ENCODE data around the gene E2F7.

E2F7 gene

GRCh38 chr12:77031745-77032144 lies 33.6 kb downstream of the E2F7 start:
- Histone ChIP-seq H3K27ac (ENCODE audit: low read length) (no peak overlapping the region), H3K4me1 (ENCODE audit: insufficient read depth, low read length) (no peaks in the 10 kb centered on the region), H3K27me3 (ENCODE audit: insufficient read depth, low read length, poor library complexity) (no peaks in the 10 kb centered on the region), H4K20me1 (ENCODE audit: insufficient read depth, low read length) (peaks cover 7% of the 10 kb centered on the region), H3K4me2 (ENCODE audit: insufficient read depth, low read length) (no peak overlapping the region), H3K9me3 (ENCODE audit: insufficient read depth, low read length, severe bottlenecking) (no peaks in the 10 kb centered on the region), H2AFZ (ENCODE audit: low read depth, low read length) (no peak overlapping the region), H3K36me3 (ENCODE audit: insufficient read depth, low read length) (peaks cover 97% of the 10 kb centered on the region), H3K4me3 (ENCODE audit: low read depth in 1 of 2, low read length in 2 of 2) (no peak overlapping the region), H3K9ac (ENCODE audit: low read depth, low read length) (no peak overlapping the region), H3K79me2 (ENCODE audit: insufficient read depth, low read length) (peaks cover 4% of the 10 kb centered on the region)
- TF ChIP-seq CTCF (IDR thresholded peaks at IDR 0.05; ENCODE audit: borderline replicate concordance, extremely low read depth, low read length, poor library complexity, severe bottlenecking) (no peak), EZH2 (IDR thresholded peaks at IDR 0.05; ENCODE audit: borderline replicate concordance, low read depth, low read length, severe bottlenecking) (no peak)
- DNase-seq (no peak), ATAC-seq (ENCODE audit: insufficient read depth, low read depth) (peak; percentile 37; the same call in 1 of the 3 replicates)

- H3K9me3 ChIP-seq (ENCODE audit: insufficient read depth, low read length, severe bottlenecking), result no peaks in the 10 kb centered on the region
- no peak overlapping the region for H3K9ac ChIP-seq (ENCODE audit: low read depth, low read length)
- peaks cover 9% of the 10 kb centered on the region for H4K20me1 ChIP-seq (ENCODE audit: insufficient read depth, low read length)
- no peaks in the 10 kb centered on the region for H3K4me1 ChIP-seq (ENCODE audit: insufficient read depth, low read length)
- H3K79me2 ChIP-seq (ENCODE audit: insufficient read depth, low read length), result no peaks in the 10 kb centered on the region
- no peak overlapping the region for H2AFZ ChIP-seq (ENCODE audit: low read depth, low read length)
- no peak for DNase-seq
- H3K4me2 ChIP-seq (ENCODE audit: insufficient read depth, low read length), result no peak overlapping the region
- peaks cover 99% of the 10 kb centered on the region for H3K36me3 ChIP-seq (ENCODE audit: insufficient read depth, low read length)
- H3K27me3 ChIP-seq (ENCODE audit: insufficient read depth, low read length, poor library complexity), result no peaks in the 10 kb centered on the region
- no peak for ATAC-seq (ENCODE audit: insufficient read depth, low read depth)
- H3K27ac ChIP-seq (ENCODE audit: low read length), result no peak overlapping the region
- no peak for TF ChIP-seq CTCF (IDR thresholded peaks at IDR 0.05; ENCODE audit: borderline replicate concordance, extremely low read depth, low read length, poor library complexity, severe bottlenecking)
- no peak for TF ChIP-seq EZH2 (IDR thresholded peaks at IDR 0.05; ENCODE audit: borderline replicate concordance, low read depth, low read length, severe bottlenecking)
- H3K4me3 ChIP-seq (ENCODE audit: low read depth in 1 of 2, low read length in 2 of 2), result no peak overlapping the region
Observed at GRCh38 chr12:77025782-77026314, 39.5 kb downstream of the E2F7 start.

GRCh38 chr12:77023501-77023900 lies 41.9 kb downstream of the E2F7 start:
- no peak for DNase-seq
- Histone ChIP-seq H3K27ac (ENCODE audit: low read length) (no peak overlapping the region), H3K4me1 (ENCODE audit: insufficient read depth, low read length) (no peaks in the 10 kb centered on the region), H2AFZ (ENCODE audit: low read depth, low read length) (no peak overlapping the region), H3K36me3 (ENCODE audit: insufficient read depth, low read length) (peaks cover 91% of the 10 kb centered on the region), H4K20me1 (ENCODE audit: insufficient read depth, low read length) (peaks cover 4% of the 10 kb centered on the region; the same call in 1 of the 2 replicates), H3K4me3 (ENCODE audit: low read depth in 1 of 2, low read length in 2 of 2) (no peak overlapping the region), H3K9ac (ENCODE audit: low read depth, low read length) (no peak overlapping the region), H3K4me2 (ENCODE audit: insufficient read depth, low read length) (no peak overlapping the region), H3K79me2 (ENCODE audit: insufficient read depth, low read length) (no peaks in the 10 kb centered on the region), H3K9me3 (ENCODE audit: insufficient read depth, low read length, severe bottlenecking) (no peaks in the 10 kb centered on the region), H3K27me3 (ENCODE audit: insufficient read depth, low read length, poor library complexity) (no peaks in the 10 kb centered on the region)
- TF ChIP-seq EZH2 (IDR thresholded peaks at IDR 0.05; ENCODE audit: borderline replicate concordance, low read depth, low read length, severe bottlenecking) (no peak), CTCF (IDR thresholded peaks at IDR 0.05; ENCODE audit: borderline replicate concordance, extremely low read depth, low read length, poor library complexity, severe bottlenecking) (no peak)
- no peak for ATAC-seq (ENCODE audit: insufficient read depth, low read depth)
